Measurements from ENCODE around the gene ANKS6. TPM values are rescaled to one million over a fixed set of nuclear protein-coding genes. Genes with fewer than 3 reads are reported as not detected.

Gene ANKS6
- total and polyA plus RNA-seq, 10 donors, result 4.9 to 9.4 (median 7.0) TPM

- no peak for DNase-seq
- H3K27ac ChIP-seq, result no peak overlapping the region
- peaks cover 0 to 40% (median 2%) of the 10 kb centered on the region in 6 donors for H3K36me3 ChIP-seq
- intact Hi-C loops (cut with DNase I; ENCODE audit: low total_unique reads), result no loop called here
- no peak for TF ChIP-seq POLR2AphosphoS5 (IDR thresholded peaks at IDR 0.05)
- TF ChIP-seq, protein P1, sequence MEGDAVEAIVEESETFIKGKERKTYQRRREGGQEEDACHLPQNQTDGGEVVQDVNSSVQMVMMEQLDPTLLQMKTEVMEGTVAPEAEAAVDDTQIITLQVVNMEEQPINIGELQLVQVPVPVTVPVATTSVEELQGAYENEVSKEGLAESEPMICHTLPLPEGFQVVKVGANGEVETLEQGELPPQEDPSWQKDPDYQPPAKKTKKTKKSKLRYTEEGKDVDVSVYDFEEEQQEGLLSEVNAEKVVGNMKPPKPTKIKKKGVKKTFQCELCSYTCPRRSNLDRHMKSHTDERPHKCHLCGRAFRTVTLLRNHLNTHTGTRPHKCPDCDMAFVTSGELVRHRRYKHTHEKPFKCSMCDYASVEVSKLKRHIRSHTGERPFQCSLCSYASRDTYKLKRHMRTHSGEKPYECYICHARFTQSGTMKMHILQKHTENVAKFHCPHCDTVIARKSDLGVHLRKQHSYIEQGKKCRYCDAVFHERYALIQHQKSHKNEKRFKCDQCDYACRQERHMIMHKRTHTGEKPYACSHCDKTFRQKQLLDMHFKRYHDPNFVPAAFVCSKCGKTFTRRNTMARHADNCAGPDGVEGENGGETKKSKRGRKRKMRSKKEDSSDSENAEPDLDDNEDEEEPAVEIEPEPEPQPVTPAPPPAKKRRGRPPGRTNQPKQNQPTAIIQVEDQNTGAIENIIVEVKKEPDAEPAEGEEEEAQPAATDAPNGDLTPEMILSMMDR (IDR thresholded peaks at IDR 0.05 in 8 of 11, conservative IDR thresholded peaks at IDR 0.05 in 3 of 11), result no peak
- no peak for TF ChIP-seq POLR2A (IDR thresholded peaks at IDR 0.05)
- H3K4me3 ChIP-seq, result no peak overlapping the region
- 81 to 92% (median 83%) methylated on average over 9 to 10 of the region's 10 CpGs for WGBS, 5 donors
- H3K9me3 ChIP-seq, result peaks cover 0 to 17% (median 7%) of the 10 kb centered on the region in 8 donors
- H3K27me3 ChIP-seq (replicated peaks in 1 of 7), result no peaks in the 10 kb centered on the region
- no peaks in the 10 kb centered on the region for H3K4me1 ChIP-seq
Observed at GRCh38 chr9:98742325-98743280, 53.8 kb downstream of the ANKS6 start.

DNA sequence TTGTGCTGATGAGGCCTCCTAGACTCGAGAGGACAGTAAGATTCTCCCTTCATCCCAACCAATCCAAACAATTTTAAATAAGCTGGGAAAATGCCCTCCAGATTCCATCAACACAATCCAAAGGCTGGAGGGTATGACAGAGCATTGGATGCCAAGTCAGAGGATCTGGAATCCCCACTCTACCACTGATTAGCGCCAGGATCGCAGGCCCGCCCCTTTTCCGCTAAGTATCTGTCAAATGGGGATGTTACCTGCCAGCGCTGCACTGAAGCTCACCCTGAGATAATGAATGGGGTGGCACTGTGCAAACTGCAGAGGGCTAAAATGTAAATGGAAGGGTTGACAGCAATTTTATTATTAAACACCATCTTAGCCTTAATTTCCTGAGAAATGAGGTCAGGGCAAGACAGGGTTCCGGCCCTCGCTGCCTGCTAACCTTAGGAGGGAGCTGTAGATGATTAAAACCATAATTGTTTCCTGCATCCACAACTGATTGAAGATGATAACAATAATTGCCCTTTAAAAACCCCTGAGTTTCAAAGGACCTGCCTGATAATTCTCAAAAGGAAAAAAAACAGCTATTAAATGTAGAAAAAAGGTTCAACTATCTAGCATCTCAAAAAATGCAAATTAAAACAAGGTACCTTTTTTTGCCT, 56.0 kb downstream of the ANKS6 start:
- no peaks in the 10 kb centered on the region for H3K27me3 ChIP-seq (replicated peaks in 1 of 7)
- DNase-seq, result peak; percentile 47
- peaks cover 0 to 46% (median 11%) of the 10 kb centered on the region in 6 donors for H3K36me3 ChIP-seq
- intact Hi-C loops (cut with DNase I; ENCODE audit: low total_unique reads), result no loop called here
- WGBS, 5 donors, result 79 to 86% (median 80%) methylated on average over 8 of the region's 8 CpGs
- TF ChIP-seq, protein P1 (IDR thresholded peaks at IDR 0.05 in 8 of 11, conservative IDR thresholded peaks at IDR 0.05 in 3 of 11), result no peak
- TF ChIP-seq POLR2AphosphoS5 (IDR thresholded peaks at IDR 0.05), result no peak
- TF ChIP-seq POLR2A (IDR thresholded peaks at IDR 0.05), result no peak
- H3K9me3 ChIP-seq, result peaks cover 0 to 17% (median 7%) of the 10 kb centered on the region in 8 donors
- no peaks in the 10 kb centered on the region for H3K4me1 ChIP-seq
- H3K27ac ChIP-seq, result no peak overlapping the region
- H3K4me3 ChIP-seq, result no peak overlapping the region

DNA sequence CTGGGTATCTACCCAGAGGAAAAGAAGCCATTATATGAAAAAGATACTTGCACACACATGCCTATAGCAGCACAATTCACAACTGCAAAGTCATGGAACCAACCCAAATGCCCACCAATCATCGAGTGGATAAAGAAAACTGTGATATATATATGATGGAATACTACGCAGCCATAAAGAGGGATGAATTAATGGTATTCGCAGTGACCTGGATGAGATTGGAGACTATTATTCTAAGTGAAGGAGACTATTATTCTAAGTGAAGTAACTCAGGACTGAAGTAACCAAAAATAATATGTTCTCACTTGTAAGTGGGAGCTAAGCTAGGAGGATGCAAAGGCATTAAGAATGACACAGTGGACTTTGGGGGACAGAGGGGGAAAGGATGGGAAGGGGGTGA, 57.6 kb downstream of the ANKS6 start:
- peaks cover 0 to 46% (median 9%) of the 10 kb centered on the region in 6 donors for H3K36me3 ChIP-seq
- TF ChIP-seq, protein P1 (IDR thresholded peaks at IDR 0.05 in 8 of 11, conservative IDR thresholded peaks at IDR 0.05 in 3 of 11), result no peak
- TF ChIP-seq POLR2A (IDR thresholded peaks at IDR 0.05) (no peak), POLR2AphosphoS5 (IDR thresholded peaks at IDR 0.05) (no peak)
- no peak overlapping the region for H3K4me3 ChIP-seq
- H3K4me1 ChIP-seq, result no peaks in the 10 kb centered on the region
- H3K9me3 ChIP-seq, result peaks cover 0 to 17% (median 7%) of the 10 kb centered on the region in 8 donors
- no peak for DNase-seq
- 93 to 97% (median 95%) methylated on average over 3 of the region's 3 CpGs for WGBS, 5 donors
- no peak overlapping the region for H3K27ac ChIP-seq
- intact Hi-C loops (cut with DNase I; ENCODE audit: low total_unique reads), result no loop called here
- no peaks in the 10 kb centered on the region for H3K27me3 ChIP-seq (replicated peaks in 1 of 7)

- Histone ChIP-seq H3K4me1 (no peaks in the 10 kb centered on the region), H3K36me3 (peaks cover 0 to 50% (median 9%) of the 10 kb centered on the region in 6 donors), H3K4me3 (no peak overlapping the region), H3K27me3 (replicated peaks in 1 of 7) (no peaks in the 10 kb centered on the region), H3K9me3 (peaks cover 0 to 17% (median 7%) of the 10 kb centered on the region in 8 donors), H3K27ac (no peak overlapping the region)
- TF ChIP-seq, protein P1 (IDR thresholded peaks at IDR 0.05 in 8 of 11, conservative IDR thresholded peaks at IDR 0.05 in 3 of 11), result no peak
- no peak for TF ChIP-seq POLR2A (IDR thresholded peaks at IDR 0.05)
- no peak for TF ChIP-seq POLR2AphosphoS5 (IDR thresholded peaks at IDR 0.05)
- DNase-seq, result no peak
- intact Hi-C loops (cut with DNase I; ENCODE audit: low total_unique reads), result no loop called here
- 76 to 83% (median 82%) methylated on average over 12 of the region's 12 CpGs for WGBS, 5 donors
Observed at GRCh38 chr9:98736226-98736625, 60.1 kb downstream of the ANKS6 start.

Measured in spleen (tissue), 11 donors.